Measurements from ENCODE around the gene MS4A18.

GRCh38 chr11:60739114-60739513, 14.6 kb downstream of the MS4A18 start:
- TF ChIP-seq CTCF (conservative IDR thresholded peaks at IDR 0.05) (no peak; the same call in 1 of the 2 replicates), EZH2 (IDR thresholded peaks at IDR 0.05; ENCODE audit: low read depth) (no peak)
